ENCODE data around the gene DSCAML1. TPM values are rescaled to one million over a fixed set of nuclear protein-coding genes. Genes with fewer than 3 reads are reported as not detected.
A peak's percentile ranks its signal among the peaks of the same experiment; 100 is the strongest.

Gene DSCAML1
- total RNA-seq, 1 donor from 2014 or later = not detected

- H3K4me1 Mint-ChIP-seq (ENCODE audit: unreplicated experiment) = no peaks in the 10 kb centered on the region
Observed at GRCh38 chr11:117834068-117834810, 37.2 kb upstream of the DSCAML1 start.

GRCh38 chr11:117833401-117833891, 36.4 kb upstream of the DSCAML1 start:
- no peak overlapping the region for H3K27ac Mint-ChIP-seq (ENCODE audit: unreplicated experiment)
- H3K4me3 Mint-ChIP-seq (ENCODE audit: unreplicated experiment) = no peak overlapping the region
- H3K27me3 Mint-ChIP-seq (ENCODE audit: unreplicated experiment) = peaks cover 22% of the 10 kb centered on the region
- no peak for TF ChIP-seq CTCF (IDR thresholded peaks at IDR 0.05)
- no peaks in the 10 kb centered on the region for H3K9me3 Mint-ChIP-seq (ENCODE audit: unreplicated experiment)
- DNase-seq (ENCODE audit: extremely low spot score, unreplicated experiment) = no peak
- H3K4me1 Mint-ChIP-seq (ENCODE audit: unreplicated experiment) = peaks cover 2% of the 10 kb centered on the region
- no peaks in the 10 kb centered on the region for H3K36me3 Mint-ChIP-seq (ENCODE audit: unreplicated experiment)

More at GRCh38 chr11:117834068-117834810, 37.2 kb upstream of the DSCAML1 start:
- peaks cover 26% of the 10 kb centered on the region for H3K27me3 Mint-ChIP-seq (ENCODE audit: unreplicated experiment)
- no peaks in the 10 kb centered on the region for H3K36me3 Mint-ChIP-seq (ENCODE audit: unreplicated experiment)
- no peak for TF ChIP-seq CTCF (IDR thresholded peaks at IDR 0.05)
- no peak overlapping the region for H3K27ac Mint-ChIP-seq (ENCODE audit: unreplicated experiment)
- H3K9me3 Mint-ChIP-seq (ENCODE audit: unreplicated experiment) = no peaks in the 10 kb centered on the region
- peak; percentile 42 for DNase-seq (ENCODE audit: extremely low spot score, unreplicated experiment)
- H3K4me3 Mint-ChIP-seq (ENCODE audit: unreplicated experiment) = no peak overlapping the region

GRCh38 chr11:117832511-117832910, 35.5 kb upstream of the DSCAML1 start:
- Mint-ChIP-seq H3K9me3 (ENCODE audit: unreplicated experiment) (no peaks in the 10 kb centered on the region), H3K27ac (ENCODE audit: unreplicated experiment) (no peak overlapping the region), H3K4me3 (ENCODE audit: unreplicated experiment) (no peak overlapping the region), H3K36me3 (ENCODE audit: unreplicated experiment) (no peaks in the 10 kb centered on the region), H3K4me1 (ENCODE audit: unreplicated experiment) (peaks cover 2% of the 10 kb centered on the region), H3K27me3 (ENCODE audit: unreplicated experiment) (peaks cover 13% of the 10 kb centered on the region)
- no peak for TF ChIP-seq CTCF (IDR thresholded peaks at IDR 0.05)
- DNase-seq (ENCODE audit: extremely low spot score, unreplicated experiment) = no peak

- no peak for TF ChIP-seq CTCF (IDR thresholded peaks at IDR 0.05)
- H3K9me3 Mint-ChIP-seq (ENCODE audit: unreplicated experiment) = no peaks in the 10 kb centered on the region
- H3K27ac Mint-ChIP-seq (ENCODE audit: unreplicated experiment) = no peak overlapping the region
- H3K36me3 Mint-ChIP-seq (ENCODE audit: unreplicated experiment) = no peaks in the 10 kb centered on the region
- no peak for DNase-seq (ENCODE audit: extremely low spot score, unreplicated experiment)
- peaks cover 2% of the 10 kb centered on the region for H3K4me1 Mint-ChIP-seq (ENCODE audit: unreplicated experiment)
- no peak overlapping the region for H3K4me3 Mint-ChIP-seq (ENCODE audit: unreplicated experiment)
- H3K27me3 Mint-ChIP-seq (ENCODE audit: unreplicated experiment) = peaks cover 6% of the 10 kb centered on the region
Observed at GRCh38 chr11:117831661-117832415, 34.8 kb upstream of the DSCAML1 start.
